RWPE2 (cell line): Measurements from ENCODE around the gene BAG1.

Experiments used
- ATAC-seq: fragments of 200-7000 bp; cut with Tn5 transposase; 3 replicates; pipeline ENCODE4 v1.9.1; 2021; ENCODE audit warnings: low read depth
- DNase-seq: peaks from one replicate; pipeline ENCODE4 v3.0.0-alpha.2; 2020; ENCODE audit warnings: low spot score
- H3K27ac ChIP-seq: fragments of 450-650 bp; 2 replicates; pipeline ENCODE4 v1.5.1; 2017; ENCODE audit warnings: mild to moderate bottlenecking; ENCODE audit not compliant: poor library complexity, severe bottlenecking
- H3K27me3 ChIP-seq: fragments of 250-450 bp; sonication (Bioruptor Pico); 2 replicates; pipeline ENCODE4 v1.5.1; 2021; ENCODE audit warnings: mild to moderate bottlenecking, moderate library complexity; ENCODE audit not compliant: insufficient read depth, poor library complexity, severe bottlenecking
- H3K36me3 ChIP-seq: fragments of 250-450 bp; sonication (Bioruptor Pico); 2 replicates; pipeline ENCODE4 v1.5.1; 2020; ENCODE audit warnings: low read depth, mild to moderate bottlenecking, moderate library complexity
- H3K4me1 ChIP-seq: fragments of 250-450 bp; sonication (Bioruptor Pico); 2 replicates; pipeline ENCODE4 v1.5.1; 2021; ENCODE audit warnings: mild to moderate bottlenecking, moderate library complexity; ENCODE audit not compliant: insufficient read depth, poor library complexity, severe bottlenecking
- H3K4me3 ChIP-seq: fragments of 250-450 bp; sonication (Bioruptor Pico); 2 replicates; pipeline ENCODE4 v1.5.1; 2021; ENCODE audit warnings: mild to moderate bottlenecking, moderate library complexity; ENCODE audit not compliant: severe bottlenecking
- H3K9me3 ChIP-seq: fragments of 250-450 bp; sonication (Bioruptor Pico); 2 replicates; pipeline ENCODE4 v1.5.1; 2021; ENCODE audit warnings: mild to moderate bottlenecking, moderate library complexity; ENCODE audit not compliant: severe bottlenecking
- TF ChIP-seq, protein P1 (sequence below): fragments of 450-650 bp; IDR thresholded peaks from one replicate; pipeline ENCODE4 v1.5.1; 2017; ENCODE audit warnings: mild to moderate bottlenecking, moderate library complexity; ENCODE audit not compliant: poor library complexity, severe bottlenecking

The BAG1 gene

DNA sequence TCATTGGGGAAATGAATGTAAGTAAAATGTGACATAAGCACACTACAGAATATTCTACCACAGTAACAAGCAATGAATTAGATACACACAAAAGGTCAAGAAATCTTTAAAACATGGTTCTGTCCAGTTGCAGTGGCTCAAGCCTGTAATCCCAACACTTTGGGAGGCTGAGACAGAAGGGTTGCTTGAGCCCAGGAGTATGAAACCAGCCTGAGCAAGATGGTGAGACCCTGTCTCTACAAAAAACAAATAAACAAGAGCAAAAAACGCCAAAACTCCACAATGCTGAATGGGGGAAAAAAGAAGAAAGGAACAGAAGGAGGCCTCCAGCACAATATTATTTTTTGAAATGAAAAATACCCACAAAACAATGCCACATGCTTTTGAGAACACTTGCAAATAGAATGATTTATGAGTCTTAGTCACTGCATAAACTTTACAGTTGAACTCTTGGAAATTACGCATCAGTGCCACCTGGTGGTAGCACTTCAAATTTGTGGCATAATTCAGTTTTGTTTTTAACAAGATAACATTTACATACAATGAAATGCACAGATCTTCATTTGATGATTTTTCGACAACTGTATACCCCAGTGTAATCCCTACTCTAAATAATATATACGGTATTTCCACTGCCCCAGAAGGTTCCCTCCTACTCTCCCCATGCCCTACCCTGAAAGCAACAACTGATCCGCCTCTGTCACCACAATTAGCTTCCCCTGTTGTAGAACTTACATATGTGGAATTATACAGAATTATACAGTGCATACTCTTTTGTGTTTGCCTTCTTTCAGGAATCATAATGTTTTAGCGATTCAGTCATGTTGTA lies 39.0 kb downstream of the BAG1 start:
- TF ChIP-seq, protein P1, sequence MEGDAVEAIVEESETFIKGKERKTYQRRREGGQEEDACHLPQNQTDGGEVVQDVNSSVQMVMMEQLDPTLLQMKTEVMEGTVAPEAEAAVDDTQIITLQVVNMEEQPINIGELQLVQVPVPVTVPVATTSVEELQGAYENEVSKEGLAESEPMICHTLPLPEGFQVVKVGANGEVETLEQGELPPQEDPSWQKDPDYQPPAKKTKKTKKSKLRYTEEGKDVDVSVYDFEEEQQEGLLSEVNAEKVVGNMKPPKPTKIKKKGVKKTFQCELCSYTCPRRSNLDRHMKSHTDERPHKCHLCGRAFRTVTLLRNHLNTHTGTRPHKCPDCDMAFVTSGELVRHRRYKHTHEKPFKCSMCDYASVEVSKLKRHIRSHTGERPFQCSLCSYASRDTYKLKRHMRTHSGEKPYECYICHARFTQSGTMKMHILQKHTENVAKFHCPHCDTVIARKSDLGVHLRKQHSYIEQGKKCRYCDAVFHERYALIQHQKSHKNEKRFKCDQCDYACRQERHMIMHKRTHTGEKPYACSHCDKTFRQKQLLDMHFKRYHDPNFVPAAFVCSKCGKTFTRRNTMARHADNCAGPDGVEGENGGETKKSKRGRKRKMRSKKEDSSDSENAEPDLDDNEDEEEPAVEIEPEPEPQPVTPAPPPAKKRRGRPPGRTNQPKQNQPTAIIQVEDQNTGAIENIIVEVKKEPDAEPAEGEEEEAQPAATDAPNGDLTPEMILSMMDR: peak; percentile 90
- Histone ChIP-seq H3K4me1 (peaks cover 33% of the 10 kb centered on the region), H3K27me3 (no peaks in the 10 kb centered on the region), H3K36me3 (no peaks in the 10 kb centered on the region), H3K27ac (peak overlapping the region; percentile 26), H3K9me3 (no peaks in the 10 kb centered on the region), H3K4me3 (no peak overlapping the region)
- ATAC-seq: no peak
- no peak for DNase-seq

DNA sequence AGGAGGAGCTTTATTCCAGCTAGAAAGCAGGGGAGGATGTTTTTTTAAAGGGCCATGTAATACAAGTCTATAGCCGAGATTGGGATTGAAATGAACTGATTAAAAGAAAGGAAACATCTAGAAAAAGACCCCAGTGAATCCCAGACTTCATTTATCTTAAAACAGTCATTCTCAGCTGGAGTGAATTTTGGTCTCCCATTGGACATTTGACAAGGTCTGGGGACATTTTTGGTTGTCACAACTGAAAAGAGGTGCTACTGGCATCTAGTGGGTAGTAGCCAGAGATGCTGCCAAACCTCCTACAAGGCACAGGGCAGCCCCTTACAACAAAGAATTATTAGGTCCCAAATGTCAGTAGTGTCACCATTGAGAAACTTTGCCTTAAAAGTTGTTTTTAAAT lies 40.8 kb downstream of the BAG1 start:
- TF ChIP-seq, protein P1: peak; percentile 75
- no peak overlapping the region for H3K4me3 ChIP-seq
- no peak for ATAC-seq
- DNase-seq: no peak
- peaks cover 19% of the 10 kb centered on the region for H3K4me1 ChIP-seq
- H3K9me3 ChIP-seq: no peaks in the 10 kb centered on the region
- H3K36me3 ChIP-seq: no peaks in the 10 kb centered on the region
- peak overlapping the region; percentile 54 for H3K27ac ChIP-seq
- H3K27me3 ChIP-seq: no peaks in the 10 kb centered on the region

DNA sequence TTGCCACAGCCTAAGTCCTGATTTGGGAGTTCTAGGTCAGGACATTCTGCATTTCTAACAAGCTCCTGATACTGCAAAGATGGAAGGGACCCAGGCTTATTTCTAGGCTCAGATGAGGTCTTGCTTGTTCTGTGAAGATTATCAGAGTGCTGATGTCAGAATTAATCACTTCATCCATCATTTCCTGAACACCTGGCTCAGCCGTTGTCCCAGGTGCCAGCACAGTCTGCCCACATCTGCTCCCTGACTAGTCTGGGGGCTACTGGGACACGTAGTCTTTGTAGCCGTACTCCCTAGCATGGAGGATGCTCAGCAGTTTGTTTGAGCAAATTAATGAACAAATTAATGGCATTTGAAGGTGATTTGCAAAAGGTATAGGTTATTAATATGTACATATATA lies 42.5 kb downstream of the BAG1 start:
- Histone ChIP-seq H3K4me1 (peaks cover 19% of the 10 kb centered on the region), H3K36me3 (no peaks in the 10 kb centered on the region), H3K27me3 (no peaks in the 10 kb centered on the region), H3K4me3 (no peak overlapping the region), H3K27ac (peak overlapping the region; percentile 54), H3K9me3 (no peaks in the 10 kb centered on the region)
- peak; percentile 92 for ATAC-seq
- DNase-seq: no peak
- TF ChIP-seq, protein P1: no peak

DNA sequence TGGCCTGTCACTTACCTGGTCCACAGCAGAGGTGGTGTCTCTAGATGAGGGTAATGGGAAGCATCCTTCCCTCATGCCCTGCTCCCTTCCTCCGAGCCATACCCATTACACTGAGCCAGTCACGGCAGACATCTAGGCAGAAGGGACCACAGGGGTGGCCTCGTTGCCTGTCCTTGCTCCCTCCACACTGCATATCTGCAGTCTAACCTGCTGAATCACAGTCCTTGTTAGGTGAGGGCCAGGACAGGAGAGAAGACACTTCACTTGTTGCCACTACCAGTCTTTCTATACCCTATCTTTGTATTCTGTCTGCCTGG lies 43.0 kb downstream of the BAG1 start:
- peak overlapping the region; percentile 54 for H3K27ac ChIP-seq

More for the DNA sequence above, 43.0 kb downstream of the BAG1 start:
- H3K9me3 ChIP-seq: no peaks in the 10 kb centered on the region
- DNase-seq (no peak), ATAC-seq (no peak)
- H3K36me3 ChIP-seq: no peaks in the 10 kb centered on the region
- no peaks in the 10 kb centered on the region for H3K27me3 ChIP-seq
- H3K4me3 ChIP-seq: no peak overlapping the region
- peaks cover 19% of the 10 kb centered on the region for H3K4me1 ChIP-seq
- TF ChIP-seq, protein P1: no peak
